Chondrocyte (in vitro differentiated cells): ENCODE measurements around the gene AQP12B. TPM values are rescaled to one million over a fixed set of nuclear protein-coding genes. Genes with fewer than 3 reads are reported as not detected.

ENCODE experiments used
- DNase-seq: peaks from one replicate; pipeline ENCODE4 v3.0.0; 2021; ENCODE audit warnings: mixed read lengths, low spot score
- H3K27ac Mint-ChIP-seq: one replicate; pipeline ENCODE4 v1.8.0; 2021; ENCODE audit warnings: mild to moderate bottlenecking, moderate library complexity, mixed read lengths; ENCODE audit not compliant: unreplicated experiment
- H3K27me3 Mint-ChIP-seq: 2 replicates; pipeline ENCODE4 v1.8.0; 2021; ENCODE audit warnings: low read depth, mixed read lengths
- H3K36me3 Mint-ChIP-seq: 2 replicates; pipeline ENCODE4 v1.8.0; 2021; ENCODE audit warnings: low read depth, mixed read lengths
- H3K4me1 Mint-ChIP-seq: 2 replicates; pipeline ENCODE4 v1.8.0; 2021; ENCODE audit warnings: low read depth, mild to moderate bottlenecking, mixed read lengths
- H3K4me3 Mint-ChIP-seq: one replicate; pipeline ENCODE4 v1.8.0; 2021; ENCODE audit warnings: mild to moderate bottlenecking, moderate library complexity, mixed read lengths; ENCODE audit not compliant: unreplicated experiment
- H3K9me3 Mint-ChIP-seq: 2 replicates; pipeline ENCODE4 v1.8.0; 2021; ENCODE audit warnings: low read depth, mixed read lengths
- total RNA-seq: library from RNA; stranded (reverse); gene quantifications from 3 replicates; pipeline ENCODE4 v1.2.1, GENCODE V29; 2021
- TF ChIP-seq, protein P1 (sequence below): fragments of 200-600 bp; sonication (generic); IDR thresholded peaks from 2 replicates; pipeline ENCODE4 v1.5.0; 2021; ENCODE audit warnings: antibody characterized with exemption, mild to moderate bottlenecking, moderate library complexity

AQP12B gene
- total RNA-seq, 1 donor from 2014 or later: not detected

- H3K27me3 Mint-ChIP-seq: no peaks in the 10 kb centered on the region
- no peak for DNase-seq
- H3K4me1 Mint-ChIP-seq: no peaks in the 10 kb centered on the region
- peaks cover 6% of the 10 kb centered on the region for H3K36me3 Mint-ChIP-seq
- no peak overlapping the region for H3K27ac Mint-ChIP-seq
- no peak overlapping the region for H3K4me3 Mint-ChIP-seq
- H3K9me3 Mint-ChIP-seq: no peaks in the 10 kb centered on the region
- TF ChIP-seq, protein P1, sequence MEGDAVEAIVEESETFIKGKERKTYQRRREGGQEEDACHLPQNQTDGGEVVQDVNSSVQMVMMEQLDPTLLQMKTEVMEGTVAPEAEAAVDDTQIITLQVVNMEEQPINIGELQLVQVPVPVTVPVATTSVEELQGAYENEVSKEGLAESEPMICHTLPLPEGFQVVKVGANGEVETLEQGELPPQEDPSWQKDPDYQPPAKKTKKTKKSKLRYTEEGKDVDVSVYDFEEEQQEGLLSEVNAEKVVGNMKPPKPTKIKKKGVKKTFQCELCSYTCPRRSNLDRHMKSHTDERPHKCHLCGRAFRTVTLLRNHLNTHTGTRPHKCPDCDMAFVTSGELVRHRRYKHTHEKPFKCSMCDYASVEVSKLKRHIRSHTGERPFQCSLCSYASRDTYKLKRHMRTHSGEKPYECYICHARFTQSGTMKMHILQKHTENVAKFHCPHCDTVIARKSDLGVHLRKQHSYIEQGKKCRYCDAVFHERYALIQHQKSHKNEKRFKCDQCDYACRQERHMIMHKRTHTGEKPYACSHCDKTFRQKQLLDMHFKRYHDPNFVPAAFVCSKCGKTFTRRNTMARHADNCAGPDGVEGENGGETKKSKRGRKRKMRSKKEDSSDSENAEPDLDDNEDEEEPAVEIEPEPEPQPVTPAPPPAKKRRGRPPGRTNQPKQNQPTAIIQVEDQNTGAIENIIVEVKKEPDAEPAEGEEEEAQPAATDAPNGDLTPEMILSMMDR: no peak
Measured at GRCh38 chr2:240725266-240725665, 42.6 kb upstream of the AQP12B start.

- no peaks in the 10 kb centered on the region for H3K4me1 Mint-ChIP-seq
- no peak for DNase-seq
- peaks cover 6% of the 10 kb centered on the region for H3K36me3 Mint-ChIP-seq
- H3K9me3 Mint-ChIP-seq: no peaks in the 10 kb centered on the region
- no peaks in the 10 kb centered on the region for H3K27me3 Mint-ChIP-seq
- no peak overlapping the region for H3K4me3 Mint-ChIP-seq
- H3K27ac Mint-ChIP-seq: no peak overlapping the region
- TF ChIP-seq, protein P1: no peak
Measured at GRCh38 chr2:240724431-240724830, 41.7 kb upstream of the AQP12B start.

GRCh38 chr2:240723851-240724250 lies 41.2 kb upstream of the AQP12B start:
- DNase-seq: no peak
- Mint-ChIP-seq H3K27ac (no peak overlapping the region), H3K9me3 (no peaks in the 10 kb centered on the region), H3K36me3 (peaks cover 6% of the 10 kb centered on the region), H3K27me3 (no peaks in the 10 kb centered on the region), H3K4me3 (no peak overlapping the region), H3K4me1 (no peaks in the 10 kb centered on the region)
- TF ChIP-seq, protein P1: no peak

GRCh38 chr2:240722796-240723735 lies 40.4 kb upstream of the AQP12B start:
- no peak for DNase-seq
- Mint-ChIP-seq H3K4me1 (no peaks in the 10 kb centered on the region), H3K4me3 (no peak overlapping the region), H3K27ac (no peak overlapping the region), H3K9me3 (no peaks in the 10 kb centered on the region), H3K36me3 (peaks cover 5% of the 10 kb centered on the region), H3K27me3 (no peaks in the 10 kb centered on the region)
- TF ChIP-seq, protein P1: peak; percentile 17

GRCh38 chr2:240722376-240722775 lies 39.7 kb upstream of the AQP12B start:
- Mint-ChIP-seq H3K9me3 (no peaks in the 10 kb centered on the region), H3K27me3 (no peaks in the 10 kb centered on the region), H3K27ac (no peak overlapping the region), H3K36me3 (peaks cover 3% of the 10 kb centered on the region), H3K4me3 (no peak overlapping the region), H3K4me1 (no peaks in the 10 kb centered on the region)
- no peak for DNase-seq
- TF ChIP-seq, protein P1: no peak
